Neural cell (in vitro differentiated cells): ENCODE results near the gene DLAT. TPM values are rescaled to one million over a fixed set of nuclear protein-coding genes. Genes with fewer than 3 reads are reported as not detected.

Source experiments
- H2AFZ ChIP-seq: fragments of 200-600, 300-800 bp; sonication (generic), shearing (Covaris generic); 2 replicates; pipeline ENCODE4 v1.6.0; 2014; ENCODE audit warnings: low read depth, mild to moderate bottlenecking, antibody characterized with exemption, low read length, moderate library complexity
- H3F3A ChIP-seq: fragments of 200-600 bp; shearing (Covaris generic); 2 replicates; pipeline ENCODE4 v1.6.1; 2016; ENCODE audit warnings: mild to moderate bottlenecking, moderate library complexity, mixed read lengths, antibody characterized with exemption, low read length; ENCODE audit not compliant: insufficient read depth, poor library complexity, severe bottlenecking
- H3K27ac ChIP-seq: fragments of 200-600, 300-800 bp; sonication (generic), shearing (Covaris generic); 2 replicates; pipeline ENCODE4 v1.5.1; 2014; ENCODE audit warnings: mild to moderate bottlenecking, low read length, moderate library complexity
- H3K27me3 ChIP-seq: fragments of 300-800, 200-600 bp; sonication (generic), shearing (Covaris generic); 2 replicates; pipeline ENCODE4 v1.6.0; 2014; ENCODE audit warnings: mild to moderate bottlenecking, low read depth, low read length, moderate library complexity; ENCODE audit not compliant: insufficient read depth
- H3K36me3 ChIP-seq: fragments of 300-800, 200-600 bp; sonication (generic), shearing (Covaris generic); 2 replicates; pipeline ENCODE4 v1.5.1; 2014; ENCODE audit warnings: mild to moderate bottlenecking, antibody characterized with exemption, low read length, moderate library complexity; ENCODE audit not compliant: insufficient read depth
- H3K4me2 ChIP-seq: fragments of 300-800, 200-600 bp; sonication (generic), shearing (Covaris generic); 2 replicates; pipeline ENCODE4 v1.6.0; 2014; ENCODE audit warnings: mild to moderate bottlenecking, low read length
- H3K4me3 ChIP-seq: fragments of 300-800, 200-600 bp; sonication (generic), shearing (Covaris generic); 2 replicates; pipeline ENCODE4 v1.5.1; 2014; ENCODE audit warnings: mild to moderate bottlenecking, low read length, moderate library complexity
- H3K79me2 ChIP-seq: fragments of 200-600 bp; shearing (Covaris generic); replicated peaks from 2 replicates; pipeline ENCODE4 v1.6.0; 2014; ENCODE audit warnings: mild to moderate bottlenecking, low read length, moderate library complexity; ENCODE audit not compliant: insufficient read depth
- H3K9ac ChIP-seq: fragments of 300-800, 200-600 bp; sonication (generic), shearing (Covaris generic); 2 replicates; pipeline ENCODE4 v1.6.1; 2016; ENCODE audit warnings: mild to moderate bottlenecking, low read length, mixed read lengths
- H3K9me2 ChIP-seq: fragments of 200-600 bp; shearing (Covaris generic); 2 replicates; pipeline ENCODE4 v1.6.1; 2016; ENCODE audit warnings: mild to moderate bottlenecking, low read length, mixed read lengths; ENCODE audit not compliant: insufficient read depth
- H3K9me3 ChIP-seq: fragments of 200-600, 300-800 bp; sonication (generic), shearing (Covaris generic); 2 replicates; pipeline ENCODE4 v1.6.1; 2016; ENCODE audit warnings: mild to moderate bottlenecking, mixed run types, low read length, moderate library complexity, mixed read lengths
- H4K20me1 ChIP-seq: fragments of 200-600 bp; shearing (Covaris generic); 2 replicates; pipeline ENCODE4 v1.6.1; 2016; ENCODE audit warnings: mild to moderate bottlenecking, mixed run types; ENCODE audit not compliant: insufficient read depth
- EP300 ChIP-seq: fragments of 450-650 bp; conservative IDR thresholded peaks from 2 replicates; pipeline ENCODE4 v1.6.1; 2014; ENCODE audit warnings: antibody characterized with exemption, mild to moderate bottlenecking, moderate library complexity; ENCODE audit not compliant: poor library complexity, severe bottlenecking
- EZH2 ChIP-seq: fragments of 200-600, 300-800 bp; shearing (Covaris generic), sonication (generic); IDR thresholded peaks from 2 replicates; pipeline ENCODE4 v1.6.1; 2014; ENCODE audit warnings: antibody characterized with exemption, low read length, borderline replicate concordance, mild to moderate bottlenecking; ENCODE audit not compliant: insufficient read depth, poor library complexity, severe bottlenecking
- MXI1 ChIP-seq: fragments of 450-650 bp; conservative IDR thresholded peaks from 2 replicates; pipeline ENCODE4 v1.6.1; 2014; ENCODE audit warnings: antibody characterized with exemption, mild to moderate bottlenecking; ENCODE audit not compliant: poor library complexity, severe bottlenecking
- POLR2AphosphoS5 ChIP-seq: IDR thresholded peaks from 2 replicates; pipeline ENCODE4 v1.6.1; 2012
- RAD21 ChIP-seq: fragments of 450-650 bp; conservative IDR thresholded peaks from 2 replicates; pipeline ENCODE4 v1.6.1; 2014; ENCODE audit warnings: antibody characterized with exemption, mild to moderate bottlenecking, moderate library complexity
- SMC3 ChIP-seq: fragments of 450-650 bp; conservative IDR thresholded peaks from 2 replicates; pipeline ENCODE4 v1.6.1; 2014; ENCODE audit warnings: antibody characterized with exemption, mild to moderate bottlenecking, moderate library complexity; ENCODE audit not compliant: poor library complexity
- TAF1 ChIP-seq: IDR thresholded peaks from 2 replicates; pipeline ENCODE4 v1.6.1; 2012; ENCODE audit warnings: low read depth
- polyA plus RNA-seq: library from polyadenylated mRNA; depleted of rRNA; stranded (reverse); fragments of >200 nt; gene quantifications from 2 replicates; pipeline ENCODE4 v1.2.3, GENCODE V29; 2014
- TF ChIP-seq, protein P1 (sequence below): fragments of 450-650 bp; IDR thresholded peaks from 2 replicates; pipeline ENCODE4 v1.5.1; 2014; ENCODE audit warnings: antibody characterized with exemption, mild to moderate bottlenecking, moderate library complexity; ENCODE audit not compliant: poor library complexity, severe bottlenecking
- TF ChIP-seq, protein P2 (sequence below): IDR thresholded peaks from 2 replicates; pipeline ENCODE4 v1.6.1; 2012; ENCODE audit warnings: borderline replicate concordance

The DLAT gene
- polyA plus RNA-seq, 1 donor from 2014 or later: 38.3 TPM

DNA sequence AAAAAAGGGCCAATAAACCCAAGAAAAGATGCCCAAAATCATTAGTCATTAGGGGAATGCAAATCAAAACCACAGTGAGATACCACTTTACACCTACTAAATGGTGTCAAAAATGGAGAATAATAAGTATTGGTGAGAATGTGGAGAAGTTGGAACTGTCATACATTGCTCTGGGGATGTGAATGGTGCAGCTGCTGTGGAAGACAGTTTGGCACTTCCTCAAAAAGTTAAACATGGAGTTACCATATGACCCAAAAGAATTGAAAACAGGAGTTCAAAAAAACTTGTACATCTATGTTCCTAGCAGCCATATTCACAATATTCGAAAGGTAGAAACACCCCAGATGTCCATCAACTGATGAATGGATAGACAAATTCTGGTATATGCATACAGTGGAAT, 24.5 kb upstream of the DLAT start (continued):
- TF ChIP-seq TAF1: no peak

DNA sequence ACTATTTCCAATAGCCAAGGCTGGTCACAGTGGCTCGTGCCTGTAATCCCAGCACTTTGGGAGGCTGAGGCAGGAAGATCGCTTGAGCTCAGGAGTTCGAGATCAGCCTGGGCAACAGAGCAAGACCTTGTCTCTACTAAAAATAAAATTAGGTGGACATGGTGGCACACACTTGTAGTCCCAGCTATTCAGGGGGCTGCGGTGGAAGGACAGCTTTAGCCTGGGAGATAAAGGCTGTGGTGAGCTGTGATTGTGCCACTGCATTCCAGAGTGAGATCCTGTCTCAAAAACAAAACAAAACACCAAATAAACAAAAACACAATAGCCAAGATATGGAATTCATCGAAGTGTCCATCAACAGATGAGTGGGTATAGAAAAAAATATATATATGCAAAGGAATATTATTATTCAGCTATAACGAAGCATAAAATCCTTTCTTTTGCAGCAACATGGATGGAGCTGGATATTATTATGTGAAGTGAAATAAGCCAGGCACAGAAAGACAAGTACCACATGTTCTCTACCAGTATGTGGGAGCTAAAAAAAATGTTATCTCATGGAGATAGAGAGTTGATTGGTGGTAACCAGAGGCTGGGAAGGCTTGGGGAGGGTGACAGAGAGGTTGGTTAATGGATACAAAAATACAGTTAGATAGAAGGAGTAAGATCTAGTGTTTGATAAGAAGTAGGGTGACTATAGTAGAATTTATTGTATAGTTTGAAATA, 22.6 kb upstream of the DLAT start:
- Histone ChIP-seq H3K9me2 (no peaks in the 10 kb centered on the region), H3K9ac (no peak overlapping the region), H3K27ac (no peak overlapping the region), H3K9me3 (no peaks in the 10 kb centered on the region), H3K4me3 (no peak overlapping the region), H3K27me3 (no peaks in the 10 kb centered on the region), H3K36me3 (peaks cover 8% of the 10 kb centered on the region), H3K4me2 (no peak overlapping the region), H3K79me2 (no peaks in the 10 kb centered on the region), H2AFZ (no peak overlapping the region), H3F3A (no peaks in the 10 kb centered on the region), H4K20me1 (no peaks in the 10 kb centered on the region)
- TF ChIP-seq RAD21: no peak
- TF ChIP-seq, protein P1, sequence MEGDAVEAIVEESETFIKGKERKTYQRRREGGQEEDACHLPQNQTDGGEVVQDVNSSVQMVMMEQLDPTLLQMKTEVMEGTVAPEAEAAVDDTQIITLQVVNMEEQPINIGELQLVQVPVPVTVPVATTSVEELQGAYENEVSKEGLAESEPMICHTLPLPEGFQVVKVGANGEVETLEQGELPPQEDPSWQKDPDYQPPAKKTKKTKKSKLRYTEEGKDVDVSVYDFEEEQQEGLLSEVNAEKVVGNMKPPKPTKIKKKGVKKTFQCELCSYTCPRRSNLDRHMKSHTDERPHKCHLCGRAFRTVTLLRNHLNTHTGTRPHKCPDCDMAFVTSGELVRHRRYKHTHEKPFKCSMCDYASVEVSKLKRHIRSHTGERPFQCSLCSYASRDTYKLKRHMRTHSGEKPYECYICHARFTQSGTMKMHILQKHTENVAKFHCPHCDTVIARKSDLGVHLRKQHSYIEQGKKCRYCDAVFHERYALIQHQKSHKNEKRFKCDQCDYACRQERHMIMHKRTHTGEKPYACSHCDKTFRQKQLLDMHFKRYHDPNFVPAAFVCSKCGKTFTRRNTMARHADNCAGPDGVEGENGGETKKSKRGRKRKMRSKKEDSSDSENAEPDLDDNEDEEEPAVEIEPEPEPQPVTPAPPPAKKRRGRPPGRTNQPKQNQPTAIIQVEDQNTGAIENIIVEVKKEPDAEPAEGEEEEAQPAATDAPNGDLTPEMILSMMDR: no peak
- TF ChIP-seq EP300: no peak
- no peak for TF ChIP-seq TAF1
- no peak for TF ChIP-seq SMC3
- no peak for TF ChIP-seq MXI1
- TF ChIP-seq POLR2AphosphoS5: no peak
- TF ChIP-seq EZH2: no peak
- TF ChIP-seq, protein P2, sequence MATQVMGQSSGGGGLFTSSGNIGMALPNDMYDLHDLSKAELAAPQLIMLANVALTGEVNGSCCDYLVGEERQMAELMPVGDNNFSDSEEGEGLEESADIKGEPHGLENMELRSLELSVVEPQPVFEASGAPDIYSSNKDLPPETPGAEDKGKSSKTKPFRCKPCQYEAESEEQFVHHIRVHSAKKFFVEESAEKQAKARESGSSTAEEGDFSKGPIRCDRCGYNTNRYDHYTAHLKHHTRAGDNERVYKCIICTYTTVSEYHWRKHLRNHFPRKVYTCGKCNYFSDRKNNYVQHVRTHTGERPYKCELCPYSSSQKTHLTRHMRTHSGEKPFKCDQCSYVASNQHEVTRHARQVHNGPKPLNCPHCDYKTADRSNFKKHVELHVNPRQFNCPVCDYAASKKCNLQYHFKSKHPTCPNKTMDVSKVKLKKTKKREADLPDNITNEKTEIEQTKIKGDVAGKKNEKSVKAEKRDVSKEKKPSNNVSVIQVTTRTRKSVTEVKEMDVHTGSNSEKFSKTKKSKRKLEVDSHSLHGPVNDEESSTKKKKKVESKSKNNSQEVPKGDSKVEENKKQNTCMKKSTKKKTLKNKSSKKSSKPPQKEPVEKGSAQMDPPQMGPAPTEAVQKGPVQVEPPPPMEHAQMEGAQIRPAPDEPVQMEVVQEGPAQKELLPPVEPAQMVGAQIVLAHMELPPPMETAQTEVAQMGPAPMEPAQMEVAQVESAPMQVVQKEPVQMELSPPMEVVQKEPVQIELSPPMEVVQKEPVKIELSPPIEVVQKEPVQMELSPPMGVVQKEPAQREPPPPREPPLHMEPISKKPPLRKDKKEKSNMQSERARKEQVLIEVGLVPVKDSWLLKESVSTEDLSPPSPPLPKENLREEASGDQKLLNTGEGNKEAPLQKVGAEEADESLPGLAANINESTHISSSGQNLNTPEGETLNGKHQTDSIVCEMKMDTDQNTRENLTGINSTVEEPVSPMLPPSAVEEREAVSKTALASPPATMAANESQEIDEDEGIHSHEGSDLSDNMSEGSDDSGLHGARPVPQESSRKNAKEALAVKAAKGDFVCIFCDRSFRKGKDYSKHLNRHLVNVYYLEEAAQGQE: no peak

DNA sequence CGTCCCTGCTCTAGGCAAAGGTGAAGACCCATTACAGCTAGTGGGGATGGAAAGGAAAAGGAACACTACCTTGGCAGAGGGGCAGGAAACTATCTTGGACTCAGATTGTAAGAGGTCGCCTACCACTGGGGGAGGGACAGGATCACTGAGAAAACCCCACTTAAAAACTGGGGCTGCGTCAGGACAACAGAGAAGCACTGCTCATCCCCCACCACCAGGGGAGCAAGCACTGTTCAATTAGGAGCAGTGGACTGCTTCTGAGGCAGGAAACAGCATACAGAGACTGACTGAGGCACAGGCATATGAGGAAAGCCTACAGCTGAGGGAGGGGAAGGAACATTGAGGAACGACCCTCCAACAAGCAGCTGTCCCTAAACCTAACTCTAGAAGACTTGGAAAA, 20.8 kb upstream of the DLAT start:
- H3K9me2 ChIP-seq: no peaks in the 10 kb centered on the region
- no peaks in the 10 kb centered on the region for H3F3A ChIP-seq
- no peak overlapping the region for H3K9ac ChIP-seq
- no peak overlapping the region for H3K4me3 ChIP-seq
- no peak overlapping the region for H3K27ac ChIP-seq
- H3K79me2 ChIP-seq: no peaks in the 10 kb centered on the region
- no peaks in the 10 kb centered on the region for H4K20me1 ChIP-seq
- no peaks in the 10 kb centered on the region for H3K9me3 ChIP-seq
- peaks cover 8% of the 10 kb centered on the region for H3K36me3 ChIP-seq
- no peaks in the 10 kb centered on the region for H3K27me3 ChIP-seq
- no peak overlapping the region for H2AFZ ChIP-seq
- no peak overlapping the region for H3K4me2 ChIP-seq
- no peak for TF ChIP-seq RAD21
